Upper lobe of left lung (tissue), 6 donors: ENCODE measurements around the gene ING3. TPM values are rescaled to one million over a fixed set of nuclear protein-coding genes. Genes with fewer than 3 reads are reported as not detected.

Experiments
- ATAC-seq, 2 donors: fragments of 200-7000 bp; cut with Tn5 transposase; one replicate each; pipeline ENCODE4 v1.9.1; 2022; ENCODE audit warnings: mild to moderate bottlenecking in 2 of 2, moderate library complexity in 2 of 2; ENCODE audit not compliant: low FRiP score in 2 of 2
- DNase-seq, 2 donors: peaks; one replicate each; pipeline ENCODE4 v3.0.0-alpha.2; 2019 to 2020
- H3K27ac ChIP-seq, 4 donors: fragments of 200-600 bp; sonication (generic); one replicate each; pipeline ENCODE4 v1.5.1; 2016 to 2019
- H3K27me3 ChIP-seq, 4 donors: fragments of 200-600 bp; sonication (generic); one replicate each; pipeline ENCODE4 v1.5.1; 2017 to 2019
- H3K36me3 ChIP-seq, 4 donors: fragments of 200-600 bp; sonication (generic); one replicate each; pipeline ENCODE4 v1.5.1; 2016 to 2019
- H3K4me1 ChIP-seq, 4 donors: fragments of 200-600 bp; sonication (generic); one replicate each; pipeline ENCODE4 v1.5.1; 2018 to 2019
- H3K4me3 ChIP-seq, 4 donors: fragments of 200-600 bp; sonication (generic); one replicate each; pipeline ENCODE4 v1.5.1; 2017 to 2019; ENCODE audit warnings: mild to moderate bottlenecking in 2 of 4, moderate library complexity in 1 of 4
- H3K9me3 ChIP-seq, 4 donors: fragments of 200-600 bp; sonication (generic); one replicate each; pipeline ENCODE4 v1.5.1; 2018 to 2019
- EP300 ChIP-seq, 4 donors: sonication (generic); formaldehyde crosslinking; IDR thresholded peaks; one replicate each; pipeline ENCODE4 v1.5.1; 2017; ENCODE audit warnings: antibody characterized with exemption in 4 of 4, control low read depth in 2 of 4
- POLR2A ChIP-seq, 4 donors: fragments of 450-650 bp; IDR thresholded peaks; one replicate each; pipeline ENCODE4 v1.5.1; 2016 to 2017; ENCODE audit warnings: antibody characterized with exemption in 4 of 4, mild to moderate bottlenecking in 2 of 4
- POLR2AphosphoS5 ChIP-seq, 2 donors: sonication (generic); formaldehyde crosslinking; IDR thresholded peaks; one replicate each; pipeline ENCODE4 v1.5.1; 2017; ENCODE audit warnings: antibody characterized with exemption in 2 of 2
- WGBS, 2 donors: methylation state at CpG; one replicate each; pipeline ENCODE4 v1.1.5; 2017 to 2018; 5-methylcytosine and 5-hydroxymethylcytosine counted together
- total RNA-seq, 6 donors: library from RNA; depleted of rRNA in 4 of 6; stranded (reverse); fragments of >200 nt in 4 of 6; gene quantifications; one replicate each; pipeline versions ENCODE4 v1.1.0 to v1.2.1, GENCODE V29; 2016 to 2021
- TF ChIP-seq, protein P1 (sequence below), 6 experiments: fragments of 450-650 bp in 4 of 6; fragments of 200-600 bp in 2 of 6; sonication (generic) in 2 of 6; IDR thresholded peaks; one replicate each; pipeline ENCODE4 v1.5.1; 2016 to 2019; ENCODE audit warnings: antibody characterized with exemption in 6 of 6
- donor health status: DM: no; HTN: no; CAD: no; lungs with moderate emphysema.
- donor health status: DM: no; HTN: yes; CAD: no; lungs with severe emphysema.

The ING3 gene
- total RNA-seq, 6 donors from 2014 or later: 6.3 to 28.8 (median 15.3) TPM

DNA sequence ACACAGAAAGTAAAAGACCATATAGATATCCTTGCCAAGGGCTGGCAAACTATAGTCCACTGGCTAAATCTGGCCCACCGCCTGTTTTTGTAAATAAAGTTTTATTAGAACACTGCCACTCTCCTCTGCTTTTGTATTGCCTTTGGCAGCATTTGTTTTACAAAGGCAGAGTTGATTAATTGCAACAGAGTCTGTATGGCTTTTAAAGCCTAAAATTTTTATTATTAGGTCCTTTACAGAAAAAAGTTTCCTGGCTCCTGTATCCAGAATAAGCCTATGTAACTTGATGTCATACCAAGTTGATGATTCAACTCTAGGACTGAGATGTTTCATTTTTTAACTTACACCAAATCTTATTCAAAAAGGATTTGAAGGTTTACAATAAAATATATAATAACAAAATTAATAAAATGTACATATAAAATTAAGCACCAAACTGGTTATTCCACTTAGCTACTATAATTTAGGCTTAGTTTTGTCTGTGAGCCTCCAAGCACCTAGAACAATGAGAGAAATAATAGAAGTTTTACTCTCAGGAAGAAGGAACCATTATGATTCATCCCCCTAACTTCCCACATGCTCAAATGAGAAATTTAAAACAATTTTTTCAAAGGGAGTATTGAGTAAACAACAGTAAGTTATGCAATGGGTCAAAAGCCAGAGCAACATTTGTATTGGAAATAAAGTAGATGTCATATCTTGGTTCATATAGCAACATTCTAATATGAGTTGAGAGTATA is 69.8 kb downstream of the ING3 start:
- Histone ChIP-seq H3K27ac (peak overlapping the region; percentile 7 to 19 (median 12)), H3K4me3 (no peak overlapping the region), H3K4me1 (peaks cover 22 to 37% (median 25%) of the 10 kb centered on the region in 4 donors), H3K36me3 (peaks cover 0 to 5% (median 0%) of the 10 kb centered on the region in 4 donors), H3K27me3 (no peaks in the 10 kb centered on the region), H3K9me3 (no peaks in the 10 kb centered on the region)
- 85 to 100% methylated on average over 1 of the region's 1 CpG for WGBS, 2 donors
- DNase-seq (no peak), ATAC-seq (peak in 1 of 2 donors; percentile 62)
- TF ChIP-seq, protein P1, sequence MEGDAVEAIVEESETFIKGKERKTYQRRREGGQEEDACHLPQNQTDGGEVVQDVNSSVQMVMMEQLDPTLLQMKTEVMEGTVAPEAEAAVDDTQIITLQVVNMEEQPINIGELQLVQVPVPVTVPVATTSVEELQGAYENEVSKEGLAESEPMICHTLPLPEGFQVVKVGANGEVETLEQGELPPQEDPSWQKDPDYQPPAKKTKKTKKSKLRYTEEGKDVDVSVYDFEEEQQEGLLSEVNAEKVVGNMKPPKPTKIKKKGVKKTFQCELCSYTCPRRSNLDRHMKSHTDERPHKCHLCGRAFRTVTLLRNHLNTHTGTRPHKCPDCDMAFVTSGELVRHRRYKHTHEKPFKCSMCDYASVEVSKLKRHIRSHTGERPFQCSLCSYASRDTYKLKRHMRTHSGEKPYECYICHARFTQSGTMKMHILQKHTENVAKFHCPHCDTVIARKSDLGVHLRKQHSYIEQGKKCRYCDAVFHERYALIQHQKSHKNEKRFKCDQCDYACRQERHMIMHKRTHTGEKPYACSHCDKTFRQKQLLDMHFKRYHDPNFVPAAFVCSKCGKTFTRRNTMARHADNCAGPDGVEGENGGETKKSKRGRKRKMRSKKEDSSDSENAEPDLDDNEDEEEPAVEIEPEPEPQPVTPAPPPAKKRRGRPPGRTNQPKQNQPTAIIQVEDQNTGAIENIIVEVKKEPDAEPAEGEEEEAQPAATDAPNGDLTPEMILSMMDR (IDR thresholded peaks at IDR 0.05): no peak

DNA sequence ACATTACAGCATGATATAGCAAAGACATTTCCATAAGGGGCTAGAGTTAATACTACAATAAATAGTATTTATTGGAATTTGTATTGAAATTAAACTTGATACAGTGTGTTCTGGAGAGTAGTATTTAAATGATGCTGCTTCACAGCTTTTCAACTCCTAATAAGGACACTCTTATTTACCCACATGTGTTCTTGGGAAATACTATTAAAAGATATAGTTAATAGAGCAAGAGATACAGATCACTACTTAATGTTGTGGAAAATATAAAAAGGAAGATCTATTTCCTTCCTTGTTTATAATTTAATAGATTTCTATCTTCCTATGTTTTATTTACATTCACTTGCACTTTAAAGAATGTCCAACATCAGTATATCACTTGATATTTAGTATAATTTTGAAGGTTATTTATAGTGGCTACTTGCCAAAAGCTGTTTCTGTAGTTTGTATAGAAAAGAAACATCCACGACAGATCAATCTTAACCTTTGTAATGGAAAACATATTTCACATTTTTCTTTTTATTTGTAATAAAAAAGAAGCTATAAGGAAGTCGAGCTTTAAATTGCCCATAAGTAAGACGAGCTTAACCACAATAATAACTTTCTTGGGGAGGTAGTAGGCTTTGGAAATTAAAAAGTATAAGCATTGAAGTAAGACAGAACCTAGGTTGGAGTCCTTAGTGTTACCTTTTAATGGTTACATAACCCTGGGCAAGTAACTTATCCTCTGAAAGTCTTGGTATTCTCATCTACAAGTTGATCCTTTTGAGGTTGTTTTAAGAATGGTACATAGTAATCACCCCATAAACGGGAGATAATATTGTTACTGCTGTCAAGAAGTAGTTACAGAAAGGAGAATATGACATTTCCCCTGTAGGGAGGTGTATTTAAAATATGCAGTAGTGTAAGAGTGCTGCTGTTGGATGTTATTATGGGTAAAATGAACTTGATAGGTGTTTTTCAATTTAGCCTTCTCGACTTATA is 70.7 kb downstream of the ING3 start:
- Histone ChIP-seq H3K9me3 (no peaks in the 10 kb centered on the region), H3K4me3 (no peak overlapping the region), H3K36me3 (peaks cover 0 to 2% (median 0%) of the 10 kb centered on the region in 4 donors), H3K27me3 (no peaks in the 10 kb centered on the region), H3K4me1 (peaks cover 22 to 37% (median 25%) of the 10 kb centered on the region in 4 donors), H3K27ac (peak overlapping the region in 1 of 4 donors; percentile 7)
- DNase-seq (no peak), ATAC-seq (no peak)
- no peak for TF ChIP-seq POLR2A (IDR thresholded peaks at IDR 0.05)
- TF ChIP-seq EP300 (IDR thresholded peaks at IDR 0.05): no peak
- WGBS, 2 donors: 63 to 70% methylated on average over 5 of the region's 5 CpGs

DNA sequence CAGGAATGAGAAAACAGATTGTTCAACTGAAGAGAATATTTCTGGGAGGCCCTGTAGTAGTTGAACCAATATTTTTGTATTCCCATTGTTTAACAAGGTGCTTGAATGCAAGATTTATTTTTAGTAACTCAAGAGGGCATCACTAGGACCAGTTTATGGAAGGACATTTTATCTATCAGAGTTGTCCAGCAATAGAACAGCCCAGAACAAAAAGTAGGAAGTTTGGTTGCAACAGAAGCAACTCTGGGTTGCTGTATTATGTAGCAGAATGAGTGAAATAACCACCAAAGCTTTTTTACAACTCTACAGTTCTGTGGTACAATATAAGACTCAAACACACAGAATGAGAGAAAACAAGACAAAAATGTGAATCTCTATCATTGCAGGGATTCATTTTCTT is 72.6 kb downstream of the ING3 start:
- peak in 1 of 2 donors; percentile 30 for ATAC-seq
- H3K4me1 ChIP-seq: peaks cover 22 to 37% (median 25%) of the 10 kb centered on the region in 4 donors

DNA sequence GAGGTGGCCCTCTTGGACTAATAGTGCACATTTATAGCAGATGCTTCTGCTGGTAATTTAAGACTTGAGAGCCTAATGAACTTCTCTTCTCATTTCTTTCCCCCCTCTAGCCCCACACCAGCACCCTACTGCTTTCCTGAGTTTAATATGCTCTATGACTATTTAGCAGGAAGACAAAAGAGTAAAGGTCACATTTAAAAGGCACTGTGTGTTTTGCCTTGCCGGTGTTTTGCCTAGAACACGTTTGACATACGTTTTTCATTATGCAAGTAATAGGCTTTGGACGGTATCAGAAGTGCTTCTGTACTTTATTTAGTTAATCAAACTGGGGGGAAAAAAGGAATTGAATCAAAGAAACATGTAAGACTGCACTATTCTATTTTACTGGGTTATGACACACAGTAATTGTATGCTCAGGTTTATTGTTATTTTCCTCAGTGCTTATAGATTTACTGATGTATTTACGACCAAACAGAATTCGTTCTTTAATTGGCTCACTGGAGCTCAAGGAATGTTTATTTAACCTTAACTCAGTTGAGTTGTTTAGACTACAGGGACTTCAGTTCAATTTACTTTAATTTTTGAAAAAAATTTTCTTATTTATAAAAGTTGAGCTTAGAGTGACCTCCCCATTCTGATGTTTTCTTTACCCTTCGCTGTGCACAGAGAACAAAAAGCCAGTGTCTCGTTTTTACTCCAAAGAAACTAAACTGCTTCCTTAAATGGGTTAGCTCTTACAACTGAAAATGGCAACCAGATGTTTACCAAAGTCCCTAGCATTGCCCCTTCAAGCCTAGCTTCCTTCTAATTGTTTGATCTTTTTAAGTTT is 73.3 kb downstream of the ING3 start:
- no peaks in the 10 kb centered on the region for H3K27me3 ChIP-seq
- no peaks in the 10 kb centered on the region for H3K9me3 ChIP-seq
- TF ChIP-seq POLR2AphosphoS5 (IDR thresholded peaks at IDR 0.05) (no peak), EP300 (IDR thresholded peaks at IDR 0.05) (no peak), POLR2A (IDR thresholded peaks at IDR 0.05) (no peak)
- TF ChIP-seq, protein P1 (IDR thresholded peaks at IDR 0.05): no peak
- H3K27ac ChIP-seq: peak overlapping the region in 3 of 4 donors; percentile 35 to 56 (median 40)
- no peak overlapping the region for H3K4me3 ChIP-seq
- 51 to 57% methylated on average over 8 of the region's 8 CpGs for whole genome bisulfite sequencing, 2 donors
- no peaks in the 10 kb centered on the region for H3K36me3 ChIP-seq
- peaks cover 22 to 31% (median 25%) of the 10 kb centered on the region in 4 donors for H3K4me1 ChIP-seq
- ATAC-seq: no peak
- DNase-seq: no peak

More for the DNA sequence above, 72.6 kb downstream of the ING3 start:
- no peaks in the 10 kb centered on the region for H3K27me3 ChIP-seq
- H3K27ac ChIP-seq: peak overlapping the region in 2 of 4 donors; percentile 35 to 56
- no peak overlapping the region for H3K4me3 ChIP-seq
- no peaks in the 10 kb centered on the region for H3K9me3 ChIP-seq
- TF ChIP-seq EP300 (IDR thresholded peaks at IDR 0.05) (no peak), POLR2AphosphoS5 (IDR thresholded peaks at IDR 0.05) (no peak), POLR2A (IDR thresholded peaks at IDR 0.05) (no peak)
- TF ChIP-seq, protein P1 (IDR thresholded peaks at IDR 0.05): no peak
- no peak for DNase-seq
- H3K36me3 ChIP-seq: no peaks in the 10 kb centered on the region
